Activated CD4-positive, alpha-beta T cell treated with anti-CD3 and anti-CD28 coated beads, Interleukin-2, amount 50 U/mL, for 1 hour (primary cell): ENCODE data around the gene FAM53A.
A peak's percentile ranks its signal among the peaks of the same experiment; 100 is the strongest.
"Not testable (repeated sequence)": the region's sequence is repeated elsewhere in the genome, so short reads cannot be mapped to it uniquely, and the experiment has no call there.

Experiments
- DNase-seq: peaks from one replicate; pipeline ENCODE4 v3.0.0-alpha.2; 2020

FAM53A gene

GRCh38 chr4:1684506-1685234 lies 557 bp upstream of the FAM53A start:
- DNase-seq: peak; percentile 93

- DNase-seq: no peak
Observed at GRCh38 chr4:1683261-1683735, 815 bp downstream of the FAM53A start.

GRCh38 chr4:1682860-1683259 lies 1.3 kb downstream of the FAM53A start:
- DNase-seq: no peak

GRCh38 chr4:1678244-1678643 lies 5.9 kb downstream of the FAM53A start:
- no peak for DNase-seq

GRCh38 chr4:1676605-1677525 lies 7.2 kb downstream of the FAM53A start:
- no peak for DNase-seq

- no peak for DNase-seq
Observed at GRCh38 chr4:1675802-1676137, 8.3 kb downstream of the FAM53A start.

GRCh38 chr4:1675136-1675801 lies 8.8 kb downstream of the FAM53A start:
- DNase-seq: no peak

GRCh38 chr4:1674682-1675081 lies 9.4 kb downstream of the FAM53A start:
- DNase-seq: no peak

- DNase-seq: no peak
Observed at GRCh38 chr4:1673671-1674070, 10.4 kb downstream of the FAM53A start.

- DNase-seq: not testable (repeated sequence)
Observed at GRCh38 chr4:1671011-1671410, 13.1 kb downstream of the FAM53A start.

- no peak for DNase-seq
Observed at GRCh38 chr4:1670279-1670678, 13.8 kb downstream of the FAM53A start.

- no peak for DNase-seq
Observed at GRCh38 chr4:1669850-1670249, 14.3 kb downstream of the FAM53A start.

GRCh38 chr4:1669270-1669669 lies 14.8 kb downstream of the FAM53A start:
- no peak for DNase-seq

- DNase-seq: no peak
Observed at GRCh38 chr4:1668488-1668840, 15.6 kb downstream of the FAM53A start.

GRCh38 chr4:1667273-1667672 lies 16.8 kb downstream of the FAM53A start:
- DNase-seq: no peak

GRCh38 chr4:1666391-1666790 lies 17.7 kb downstream of the FAM53A start:
- DNase-seq: no peak

- DNase-seq: no peak
Observed at GRCh38 chr4:1664141-1664540, 20.0 kb downstream of the FAM53A start.

GRCh38 chr4:1663549-1663948 lies 20.6 kb downstream of the FAM53A start:
- DNase-seq: no peak

- DNase-seq: no peak
Observed at GRCh38 chr4:1661695-1662094, 22.4 kb downstream of the FAM53A start.

GRCh38 chr4:1660948-1661677 lies 23.0 kb downstream of the FAM53A start:
- DNase-seq: no peak

- no peak for DNase-seq
Observed at GRCh38 chr4:1659104-1660043, 24.7 kb downstream of the FAM53A start.

- no peak for DNase-seq
Observed at GRCh38 chr4:1658581-1658980, 25.5 kb downstream of the FAM53A start.
